Activated naive CD8-positive, alpha-beta T cell treated with anti-CD3 and anti-CD28 coated beads, Interleukin-2, amount 50 U/mL, for 24 hours (primary cell): ENCODE results near the gene CLDN14.

Experiments used
- ATAC-seq: fragments of 150-1000 bp; cut with Tn5 transposase; one replicate; pipeline ENCODE4 v1.10.0; 2021
- DNase-seq: peaks from one replicate; pipeline ENCODE4 v3.0.0; 2021
- H3K27ac Mint-ChIP-seq: one replicate; pipeline ENCODE4 v1.8.0; 2021; ENCODE audit warnings: mild to moderate bottlenecking, mixed read lengths
- H3K27me3 Mint-ChIP-seq: one replicate; pipeline ENCODE4 v1.8.0; 2021; ENCODE audit warnings: mixed read lengths
- H3K36me3 Mint-ChIP-seq: one replicate; pipeline ENCODE4 v1.8.0; 2021; ENCODE audit warnings: low read depth, mixed read lengths
- H3K4me1 Mint-ChIP-seq: one replicate; pipeline ENCODE4 v1.8.0; 2021; ENCODE audit warnings: mixed read lengths
- H3K4me3 Mint-ChIP-seq: one replicate; pipeline ENCODE4 v1.8.0; 2021; ENCODE audit warnings: mild to moderate bottlenecking, moderate library complexity, mixed read lengths
- H3K9me3 Mint-ChIP-seq: one replicate; pipeline ENCODE4 v1.8.0; 2021; ENCODE audit warnings: mixed read lengths

Gene CLDN14

DNA sequence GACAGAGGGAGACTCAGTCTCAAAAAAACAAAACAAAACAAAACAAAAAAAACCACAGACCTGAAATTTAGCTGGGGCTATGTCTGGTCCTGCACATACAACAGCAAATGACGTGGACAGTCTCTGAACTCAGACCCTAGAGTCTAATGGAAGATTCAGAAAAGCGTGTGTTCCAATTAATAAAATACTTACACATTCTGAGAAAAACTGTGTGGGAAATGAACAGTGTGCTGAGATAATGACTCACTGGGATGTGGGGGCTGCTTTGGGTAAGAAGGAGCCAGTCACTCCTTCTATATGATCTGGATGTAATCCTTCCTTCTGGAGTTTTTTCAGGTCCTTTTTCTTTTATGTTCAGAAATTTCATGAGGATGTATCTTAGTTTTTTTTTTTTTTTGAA is 29.4 kb downstream of the CLDN14 start:
- ATAC-seq = peak; percentile 20
- peaks cover 2% of the 10 kb centered on the region for H3K27me3 Mint-ChIP-seq
- H3K4me1 Mint-ChIP-seq = no peaks in the 10 kb centered on the region
- no peak overlapping the region for H3K27ac Mint-ChIP-seq
- no peaks in the 10 kb centered on the region for H3K9me3 Mint-ChIP-seq
- H3K4me3 Mint-ChIP-seq = no peak overlapping the region
- H3K36me3 Mint-ChIP-seq = no peaks in the 10 kb centered on the region
- DNase-seq = no peak

DNA sequence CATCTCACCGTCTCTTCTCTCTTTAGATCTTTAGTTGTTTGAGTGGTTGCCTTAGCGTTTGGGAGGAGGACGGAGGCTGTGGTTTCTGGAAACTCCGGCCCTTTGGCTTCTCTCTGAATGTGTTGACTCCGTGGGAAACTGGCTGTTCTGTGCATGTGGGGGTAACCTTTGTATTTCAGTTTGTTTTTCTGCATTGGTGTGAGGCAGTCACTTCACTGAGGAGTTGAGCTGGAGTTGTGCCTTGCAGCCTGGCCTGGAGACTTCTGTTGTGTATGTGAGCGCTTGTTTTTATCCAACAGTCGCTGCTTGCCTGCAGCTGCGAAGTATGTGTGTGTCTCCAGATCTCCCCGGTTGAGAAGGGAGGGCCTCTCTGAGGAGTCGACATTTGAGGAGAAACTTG is 33.6 kb downstream of the CLDN14 start:
- Mint-ChIP-seq H3K4me3 (no peak overlapping the region), H3K27me3 (peaks cover 2% of the 10 kb centered on the region), H3K27ac (no peak overlapping the region), H3K4me1 (no peaks in the 10 kb centered on the region), H3K9me3 (no peaks in the 10 kb centered on the region), H3K36me3 (no peaks in the 10 kb centered on the region)
- ATAC-seq = no peak
- DNase-seq = no peak

DNA sequence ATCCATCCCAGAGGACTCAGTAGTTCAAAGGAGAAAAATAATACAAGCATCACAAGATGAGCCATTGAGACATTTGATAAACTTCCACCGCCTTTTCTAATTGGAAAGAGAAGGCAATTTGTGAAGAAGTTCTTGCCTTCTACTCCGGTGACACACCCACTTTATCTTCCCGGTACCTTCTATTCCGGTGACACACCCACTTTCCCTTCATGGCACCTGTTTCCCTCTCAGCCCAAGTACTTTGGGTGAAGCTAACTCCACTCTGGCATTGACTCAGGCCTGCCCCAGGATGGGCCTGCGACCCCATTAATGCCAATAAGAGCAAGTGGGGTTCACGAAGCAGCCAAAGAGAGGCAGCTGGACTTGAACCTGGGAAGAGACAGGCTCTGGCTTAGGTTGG is 38.2 kb downstream of the CLDN14 start:
- Mint-ChIP-seq H3K36me3 (no peaks in the 10 kb centered on the region), H3K9me3 (no peaks in the 10 kb centered on the region), H3K27ac (no peak overlapping the region), H3K4me1 (peaks cover 7% of the 10 kb centered on the region), H3K4me3 (no peak overlapping the region), H3K27me3 (peaks cover 3% of the 10 kb centered on the region)
- no peak for DNase-seq
- no peak for ATAC-seq

DNA sequence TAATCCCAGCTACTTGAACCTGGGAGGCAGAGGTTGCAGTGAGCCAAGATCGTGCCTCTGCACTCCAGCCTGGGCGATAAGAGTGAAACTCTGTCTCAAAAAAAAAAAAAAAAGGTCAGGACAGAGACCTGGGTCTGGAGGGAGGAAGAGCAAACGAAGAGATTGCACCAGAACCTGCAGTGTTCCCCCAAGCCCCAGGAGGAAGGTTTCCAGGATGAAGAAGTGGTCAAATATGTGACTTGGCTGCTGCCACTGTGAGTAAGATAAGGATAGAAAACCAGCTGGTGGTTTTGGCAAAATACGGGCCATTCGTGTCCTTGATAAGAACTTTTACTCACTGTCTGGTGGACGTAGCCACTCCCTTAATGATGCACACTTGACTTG is 42.2 kb downstream of the CLDN14 start:
- ATAC-seq (no peak), DNase-seq (no peak)
- H3K36me3 Mint-ChIP-seq = no peaks in the 10 kb centered on the region
- no peak overlapping the region for H3K27ac Mint-ChIP-seq
- peaks cover 7% of the 10 kb centered on the region for H3K4me1 Mint-ChIP-seq
- peaks cover 2% of the 10 kb centered on the region for H3K27me3 Mint-ChIP-seq
- H3K9me3 Mint-ChIP-seq = no peaks in the 10 kb centered on the region
- H3K4me3 Mint-ChIP-seq = no peak overlapping the region

DNA sequence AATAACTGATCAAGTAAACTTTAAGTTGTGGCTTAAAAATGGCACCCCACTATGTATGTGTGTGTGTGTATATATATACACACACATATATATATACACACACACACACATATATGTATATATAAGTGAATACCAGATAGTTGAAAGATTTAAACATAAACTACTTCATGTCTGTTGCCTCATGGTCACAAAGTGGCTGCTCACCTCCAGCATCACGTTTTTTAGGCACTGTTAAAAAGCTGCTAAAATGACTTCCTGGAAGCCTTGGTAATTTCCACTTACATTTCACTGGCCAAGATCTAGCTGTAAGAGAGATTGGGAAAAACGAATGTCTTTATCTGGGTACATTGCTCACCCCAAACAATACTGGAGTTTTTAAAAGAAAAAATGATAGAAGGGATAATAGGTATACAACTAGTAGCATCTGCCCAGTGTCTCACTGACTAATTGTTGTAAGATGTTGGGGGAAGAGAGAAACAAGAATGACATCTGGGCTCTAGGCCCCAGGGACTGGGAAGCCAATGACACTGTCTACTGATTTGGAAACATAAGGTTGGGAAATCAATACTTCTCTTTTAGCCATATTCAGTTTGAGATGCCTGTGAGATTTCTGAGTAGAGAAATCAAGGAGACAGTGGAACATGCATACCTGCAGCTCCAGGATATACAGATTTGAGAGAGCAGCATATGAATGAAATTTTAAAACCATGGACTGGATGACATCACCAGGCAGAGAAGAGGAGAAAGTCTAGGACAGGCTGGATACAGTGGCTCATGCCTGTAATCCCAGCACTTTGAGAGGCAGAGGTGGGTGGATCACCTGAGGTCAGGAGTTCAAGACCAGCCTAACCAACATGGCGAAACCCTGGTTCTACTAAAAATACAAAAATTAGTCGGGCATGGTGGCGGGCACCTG is 42.8 kb downstream of the CLDN14 start:
- peaks cover 1% of the 10 kb centered on the region for H3K36me3 Mint-ChIP-seq

DNA sequence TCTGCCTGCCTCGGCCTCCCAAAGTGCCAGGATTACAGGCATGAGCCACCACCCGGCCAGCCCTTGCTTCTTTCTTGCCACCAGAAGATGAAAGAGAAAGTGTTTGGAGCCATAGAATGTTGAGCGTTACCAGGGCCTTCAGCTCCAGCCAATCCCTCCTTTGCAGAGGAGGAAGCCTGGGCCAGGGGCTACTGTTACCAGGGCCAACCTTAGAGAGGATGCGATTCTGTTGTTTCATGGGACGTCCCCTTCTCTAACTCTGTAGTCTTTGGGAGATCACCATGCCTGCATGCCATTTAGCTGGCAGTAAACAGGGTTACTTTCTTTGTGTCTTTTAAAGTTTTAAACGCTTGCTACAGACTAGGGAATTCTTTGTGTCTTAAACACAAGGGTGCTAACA is 45.8 kb downstream of the CLDN14 start:
- peaks cover 20% of the 10 kb centered on the region for H3K4me1 Mint-ChIP-seq
- no peak overlapping the region for H3K4me3 Mint-ChIP-seq
- H3K36me3 Mint-ChIP-seq = peaks cover 1% of the 10 kb centered on the region
- H3K27ac Mint-ChIP-seq = no peak overlapping the region
- ATAC-seq = no peak
- DNase-seq = no peak
- peaks cover 9% of the 10 kb centered on the region for H3K27me3 Mint-ChIP-seq
- no peaks in the 10 kb centered on the region for H3K9me3 Mint-ChIP-seq

More for the DNA sequence above, 42.8 kb downstream of the CLDN14 start:
- no peak overlapping the region for H3K27ac Mint-ChIP-seq
- peaks cover 6% of the 10 kb centered on the region for H3K27me3 Mint-ChIP-seq
- H3K4me3 Mint-ChIP-seq = no peak overlapping the region
- no peaks in the 10 kb centered on the region for H3K9me3 Mint-ChIP-seq
- DNase-seq = no peak
- peaks cover 7% of the 10 kb centered on the region for H3K4me1 Mint-ChIP-seq
- ATAC-seq = no peak

DNA sequence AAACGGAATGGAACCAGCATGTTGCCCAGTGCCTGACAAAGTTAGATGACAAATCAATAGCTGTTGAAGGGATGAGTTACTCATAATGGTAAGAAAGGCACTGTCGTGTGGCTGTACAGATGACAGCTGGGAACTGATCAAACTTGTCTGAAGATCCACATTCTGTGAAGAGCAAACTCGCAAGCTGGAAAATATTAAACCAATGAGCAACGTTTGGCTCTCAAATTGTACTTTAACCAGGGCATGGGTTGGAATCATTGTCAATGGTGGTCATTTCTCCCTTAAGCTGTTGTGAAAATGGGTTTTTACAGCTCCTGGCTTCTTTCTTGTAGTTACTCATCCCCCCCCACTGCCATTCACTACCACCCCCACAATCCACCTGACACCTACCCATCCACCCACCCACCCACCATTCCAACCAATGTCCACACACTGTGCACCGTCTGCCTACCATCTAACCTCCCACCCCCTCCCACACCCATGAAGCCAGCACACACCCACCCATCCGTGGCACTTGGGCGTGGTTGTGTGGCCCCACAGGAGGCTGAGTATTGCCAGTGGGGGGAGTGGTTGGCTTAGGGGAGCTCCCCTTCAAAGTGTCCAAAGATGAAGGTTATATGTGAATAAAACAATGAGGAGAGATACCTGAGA is 46.7 kb downstream of the CLDN14 start:
- no peak overlapping the region for H3K27ac Mint-ChIP-seq
- peaks cover 15% of the 10 kb centered on the region for H3K27me3 Mint-ChIP-seq
- ATAC-seq = no peak
- no peak for DNase-seq
- no peaks in the 10 kb centered on the region for H3K9me3 Mint-ChIP-seq
- H3K4me3 Mint-ChIP-seq = no peak overlapping the region
- peaks cover 26% of the 10 kb centered on the region for H3K4me1 Mint-ChIP-seq
- peaks cover 1% of the 10 kb centered on the region for H3K36me3 Mint-ChIP-seq

DNA sequence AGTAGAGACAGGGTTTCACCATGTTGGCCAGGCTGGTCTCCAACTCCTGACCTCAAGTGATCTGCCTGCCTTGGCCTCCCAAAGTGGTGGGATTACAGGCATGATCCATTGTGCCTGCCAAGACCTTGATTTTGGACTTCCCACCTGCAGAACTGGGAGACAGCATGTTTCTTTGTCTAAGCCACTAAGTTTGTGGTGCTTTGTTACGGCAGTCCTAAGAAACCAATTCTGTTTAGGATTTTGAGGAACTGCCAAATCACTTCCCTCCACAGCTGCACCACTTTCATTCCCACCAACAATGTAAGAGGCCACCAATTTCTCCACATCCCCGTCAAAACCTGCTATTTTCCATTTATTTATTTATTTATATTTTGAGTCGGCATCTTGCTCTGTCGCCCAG is 48.7 kb downstream of the CLDN14 start:
- Mint-ChIP-seq H3K4me3 (no peak overlapping the region), H3K27ac (no peak overlapping the region), H3K27me3 (peaks cover 15% of the 10 kb centered on the region), H3K36me3 (peaks cover 1% of the 10 kb centered on the region), H3K9me3 (no peaks in the 10 kb centered on the region), H3K4me1 (peaks cover 26% of the 10 kb centered on the region)
- DNase-seq (no peak), ATAC-seq (no peak)

DNA sequence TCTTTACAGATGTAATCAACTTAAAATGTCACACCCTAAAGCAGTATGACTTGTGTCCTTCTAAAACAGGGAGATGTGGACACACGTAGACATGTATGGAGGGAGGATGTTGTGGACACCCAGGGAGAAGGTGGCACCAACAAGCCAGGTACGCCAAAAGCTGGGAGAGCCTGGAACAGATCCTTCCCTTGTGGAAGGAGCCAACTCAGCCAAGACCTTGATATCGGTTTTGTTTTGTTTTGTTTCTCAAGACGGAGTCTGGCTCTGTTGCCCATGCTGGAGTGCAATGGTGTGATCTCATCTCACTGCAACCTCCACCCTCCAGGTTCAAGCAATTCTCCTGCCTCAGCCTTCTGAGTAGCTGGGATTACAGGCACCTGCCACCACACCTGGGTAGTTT is 49.1 kb downstream of the CLDN14 start:
- H3K27ac Mint-ChIP-seq = no peak overlapping the region
- ATAC-seq (no peak), DNase-seq (no peak)
- peaks cover 15% of the 10 kb centered on the region for H3K27me3 Mint-ChIP-seq
- peaks cover 26% of the 10 kb centered on the region for H3K4me1 Mint-ChIP-seq
- peaks cover 1% of the 10 kb centered on the region for H3K36me3 Mint-ChIP-seq
- no peaks in the 10 kb centered on the region for H3K9me3 Mint-ChIP-seq
- H3K4me3 Mint-ChIP-seq = peak overlapping the region; percentile 77

DNA sequence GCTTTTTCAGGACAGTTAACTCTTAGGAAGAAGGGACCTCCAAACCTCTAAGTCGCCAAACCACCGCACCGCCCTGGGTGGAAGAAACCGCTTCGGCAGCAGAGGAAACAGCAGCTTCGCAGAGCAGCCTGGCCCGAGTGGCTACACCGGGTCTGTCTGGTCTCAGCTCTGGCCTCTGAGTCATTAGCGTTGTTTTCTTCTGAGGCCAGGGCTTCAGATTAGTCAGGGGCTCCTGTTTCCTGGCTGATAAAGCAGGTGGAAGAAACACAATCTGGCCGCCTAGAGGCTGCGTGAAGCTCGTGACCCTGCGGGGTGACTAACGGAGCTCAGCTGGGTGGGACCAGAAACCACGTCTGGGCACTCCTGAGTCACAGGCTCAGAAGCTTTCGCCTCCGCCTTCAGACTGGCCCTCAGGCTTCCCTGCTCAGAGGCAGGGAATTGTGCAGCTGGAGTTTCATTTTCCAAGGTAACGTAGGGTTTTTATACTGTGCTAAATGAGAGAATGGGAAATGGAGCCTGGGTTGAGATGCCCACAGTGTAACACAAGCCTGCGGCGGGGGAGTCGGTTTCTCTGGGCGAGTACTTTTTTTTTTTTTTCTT is 49.9 kb downstream of the CLDN14 start:
- Mint-ChIP-seq H3K27ac (peak overlapping the region; percentile 80), H3K4me1 (peaks cover 26% of the 10 kb centered on the region), H3K9me3 (no peaks in the 10 kb centered on the region)

DNA sequence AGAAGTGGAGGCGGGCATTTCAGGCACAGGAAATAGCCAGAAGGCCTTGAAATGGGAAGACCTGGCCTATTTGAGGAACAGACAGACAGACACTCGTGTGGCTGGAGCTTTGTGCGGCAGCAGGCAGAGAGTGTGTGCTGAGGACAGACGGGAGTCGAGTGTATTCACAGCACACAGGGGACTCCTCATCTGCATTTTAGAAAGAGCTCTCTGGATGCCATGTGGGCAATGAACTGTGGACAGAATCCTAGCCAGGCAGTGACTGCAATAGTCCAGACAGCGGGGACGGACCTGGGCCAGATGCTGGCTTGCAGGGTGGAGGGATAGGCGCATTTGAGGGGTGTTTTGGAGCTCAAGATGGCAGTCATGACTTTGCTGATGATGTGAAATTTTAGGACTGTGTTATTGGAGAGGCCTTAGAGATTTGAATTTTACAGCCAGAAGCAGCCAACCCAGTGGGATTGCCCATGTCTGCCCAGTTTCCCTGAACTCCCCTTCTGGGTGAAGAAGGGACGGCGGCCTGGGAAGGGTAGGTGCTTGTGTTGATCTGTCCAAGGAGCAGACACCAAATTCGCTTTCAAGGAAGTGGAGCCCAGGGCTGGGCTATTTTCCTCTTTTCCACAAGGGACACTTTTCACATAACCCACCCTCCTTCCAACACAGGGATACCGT is 51.0 kb downstream of the CLDN14 start:
- no peak for ATAC-seq
- Mint-ChIP-seq H3K9me3 (no peaks in the 10 kb centered on the region), H3K4me1 (peaks cover 27% of the 10 kb centered on the region), H3K4me3 (peak overlapping the region; percentile 5), H3K36me3 (peaks cover 1% of the 10 kb centered on the region), H3K27me3 (peaks cover 15% of the 10 kb centered on the region), H3K27ac (peak overlapping the region; percentile 80)
- DNase-seq = no peak

More for the DNA sequence above, 49.9 kb downstream of the CLDN14 start:
- DNase-seq = peak; percentile 82
- Mint-ChIP-seq H3K27me3 (peaks cover 15% of the 10 kb centered on the region), H3K36me3 (peaks cover 1% of the 10 kb centered on the region), H3K4me3 (peak overlapping the region; percentile 77)
- ATAC-seq = peak; percentile 100

DNA sequence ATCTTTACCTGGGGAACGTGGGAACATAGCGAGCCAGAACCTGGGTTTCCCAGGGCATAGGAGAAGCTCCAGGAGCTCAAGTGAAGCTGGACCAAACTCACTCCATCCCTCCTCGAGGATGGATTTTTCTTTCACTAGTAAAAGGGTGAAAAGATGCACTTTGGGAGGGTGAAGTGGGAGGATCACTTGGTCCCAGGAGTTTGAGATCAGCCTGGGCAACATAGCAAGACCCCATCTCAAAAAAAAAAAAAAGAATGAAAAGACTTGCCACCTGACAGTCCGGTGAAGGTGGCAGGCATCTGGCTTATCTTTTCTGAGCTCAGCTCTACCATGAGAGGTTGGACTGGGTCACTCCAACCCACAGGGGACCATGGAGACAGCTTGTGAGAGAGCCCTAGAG is 52.4 kb downstream of the CLDN14 start:
- ATAC-seq (no peak), DNase-seq (no peak)
- H3K9me3 Mint-ChIP-seq = no peaks in the 10 kb centered on the region
- peaks cover 1% of the 10 kb centered on the region for H3K36me3 Mint-ChIP-seq
- H3K4me1 Mint-ChIP-seq = peaks cover 31% of the 10 kb centered on the region
- H3K4me3 Mint-ChIP-seq = no peak overlapping the region
- no peak overlapping the region for H3K27ac Mint-ChIP-seq
- peaks cover 15% of the 10 kb centered on the region for H3K27me3 Mint-ChIP-seq

DNA sequence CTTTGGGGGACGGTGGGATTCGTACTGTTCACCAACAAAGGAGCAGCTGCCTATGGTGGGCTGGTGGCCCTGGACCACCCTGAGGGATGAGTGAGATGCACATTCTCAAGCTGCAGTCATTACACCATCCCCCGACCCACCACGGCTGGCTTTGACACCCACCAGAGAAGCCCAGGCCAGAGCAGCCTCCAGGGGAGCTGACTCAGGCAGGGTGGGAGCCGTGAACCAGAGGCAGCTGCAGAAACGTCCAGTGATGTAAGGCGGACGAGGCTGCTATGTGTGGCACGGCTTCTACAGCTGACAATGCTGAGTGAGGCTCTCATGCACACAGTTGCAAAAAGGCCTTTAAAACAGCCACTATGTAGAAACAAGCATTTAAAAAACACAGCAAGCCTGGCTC is 54.6 kb downstream of the CLDN14 start:
- Mint-ChIP-seq H3K27ac (no peak overlapping the region), H3K36me3 (no peaks in the 10 kb centered on the region), H3K27me3 (peaks cover 7% of the 10 kb centered on the region), H3K4me3 (no peak overlapping the region), H3K9me3 (no peaks in the 10 kb centered on the region), H3K4me1 (peaks cover 21% of the 10 kb centered on the region)
- DNase-seq (no peak), ATAC-seq (no peak)

DNA sequence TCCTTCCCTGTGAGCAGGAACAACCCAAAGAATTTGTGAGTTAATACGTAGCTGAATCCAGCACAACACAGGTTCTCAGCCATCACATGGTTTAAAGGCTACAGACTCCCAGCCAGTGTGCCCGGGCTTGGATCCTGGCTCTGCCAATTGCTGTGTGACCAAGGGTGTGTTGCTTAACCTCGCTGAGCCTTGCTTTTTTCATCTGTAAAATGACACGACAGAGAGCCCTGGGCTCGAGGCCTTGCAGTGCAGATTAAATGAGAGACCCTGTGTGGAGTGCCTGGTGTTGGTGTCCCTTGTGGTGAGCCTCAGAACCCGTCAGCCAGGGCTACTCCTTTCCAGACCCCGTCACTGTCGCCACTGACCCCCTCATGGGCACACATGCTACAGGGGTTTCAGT is 55.3 kb downstream of the CLDN14 start:
- Mint-ChIP-seq H3K27me3 (peaks cover 5% of the 10 kb centered on the region), H3K27ac (no peak overlapping the region), H3K9me3 (no peaks in the 10 kb centered on the region), H3K36me3 (no peaks in the 10 kb centered on the region), H3K4me1 (peaks cover 14% of the 10 kb centered on the region), H3K4me3 (no peak overlapping the region)
- ATAC-seq (no peak), DNase-seq (no peak)
